ENCODE results near the gene COPS4. TPM values are rescaled to one million over a fixed set of nuclear protein-coding genes. Genes with fewer than 3 reads are reported as not detected.

The COPS4 gene
- total RNA-seq, 1 experiment from 2014 or later: 28.6 TPM

DNA sequence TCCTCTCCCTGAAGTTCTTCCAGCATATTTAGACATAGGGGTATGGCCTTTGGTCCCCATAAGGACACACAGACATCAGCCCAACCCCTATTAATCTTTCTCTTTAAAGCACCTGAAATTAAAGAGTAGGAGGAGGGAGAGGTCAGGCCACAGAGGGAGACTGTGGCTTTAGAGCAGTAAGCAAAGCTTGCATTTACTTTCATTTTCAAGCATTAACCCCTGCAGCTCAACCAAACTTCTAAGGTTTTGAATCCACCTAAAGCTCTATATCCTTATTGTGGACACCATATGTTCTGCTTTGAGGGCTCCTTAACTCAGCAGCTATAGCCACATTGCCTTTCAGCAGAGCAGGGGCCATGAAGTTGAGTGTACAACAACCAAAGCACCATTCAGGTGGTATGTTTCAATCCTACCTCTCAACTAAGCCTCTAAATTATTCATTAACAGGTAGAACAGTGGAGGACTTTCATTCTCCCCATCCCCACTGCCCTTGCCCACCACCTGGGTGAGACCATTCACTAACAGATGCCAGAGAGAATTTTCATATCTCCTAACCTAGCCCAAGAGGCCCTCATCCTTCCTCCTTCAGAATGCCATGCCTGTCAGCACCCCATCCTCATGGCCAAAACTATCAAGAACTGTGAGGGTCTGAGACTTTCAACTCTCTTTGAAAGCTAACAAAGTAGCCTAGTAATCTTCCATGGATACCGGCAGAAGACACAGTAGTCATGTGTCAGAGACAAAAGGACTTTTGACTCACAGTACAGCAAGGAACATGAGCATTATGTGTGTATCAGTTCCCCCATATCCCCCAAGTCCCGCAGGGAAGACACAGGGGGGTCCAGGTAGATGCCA is 45.2 kb upstream of the COPS4 start:
- Histone ChIP-seq H3K9me2 (ENCODE audit: insufficient read depth) (no peaks in the 10 kb centered on the region), H3K27ac (ENCODE audit: low read depth, low read length) (no peak overlapping the region), H4K20me1 (ENCODE audit: insufficient read depth) (no peaks in the 10 kb centered on the region), H3K4me2 (ENCODE audit: low read length) (no peak overlapping the region), H2AFZ (ENCODE audit: low read depth, low read length, poor library complexity, severe bottlenecking) (no peak overlapping the region), H3K79me2 (ENCODE audit: insufficient read depth, low read length) (peaks cover 69% of the 10 kb centered on the region), H3K4me3 (replicated peaks in 1 of 2; ENCODE audit: low read depth in 1 of 2, low read length in 2 of 2) (no peak overlapping the region), H3K27me3 (ENCODE audit: insufficient read depth, low read length) (no peaks in the 10 kb centered on the region), H3K4me1 (ENCODE audit: control insufficient read depth in 1 of 2, insufficient read depth in 2 of 2, low read length in 2 of 2) (peaks cover 3 to 10% of the 10 kb centered on the region in 2 experiments; a peak in 1 of 4 replicates), H3K9me3 (ENCODE audit: control insufficient read depth in 1 of 2, insufficient read depth in 1 of 2, low read depth in 1 of 2, low read length in 2 of 2) (no peaks in the 10 kb centered on the region), H3K36me3 (ENCODE audit: control insufficient read depth in 1 of 2, insufficient read depth in 2 of 2, low read length in 2 of 2) (no peaks in the 10 kb centered on the region), H3K9ac (ENCODE audit: low read length) (no peak overlapping the region)
- TF ChIP-seq, protein P1, sequence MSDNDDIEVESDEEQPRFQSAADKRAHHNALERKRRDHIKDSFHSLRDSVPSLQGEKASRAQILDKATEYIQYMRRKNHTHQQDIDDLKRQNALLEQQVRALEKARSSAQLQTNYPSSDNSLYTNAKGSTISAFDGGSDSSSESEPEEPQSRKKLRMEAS (IDR thresholded peaks at IDR 0.05): no peak
- TF ChIP-seq CBX3 (IDR thresholded peaks at IDR 0.05; ENCODE audit: low read depth): no peak
- BruUV-seq (replicated peaks): no TSS peak
- ChIA-PET RAD21 (ENCODE audit: low non-redundant PET in 1 of 2, low total read pairs in 2 of 2, uncharacterized antibody in 2 of 2, unreplicated experiment in 2 of 2) (interaction anchor here in 1 of 2 experiments (0.6 kb wide), 1 partner anchor 206 kb away, joined by 3 read pairs; no protein-coding TSS in a partner anchor), POLR2A (no interaction called here), CTCF (no interaction called here)
- intact Hi-C loops (cut with micrococcal nuclease): no loop called here
- DNase-seq (ENCODE audit: low read depth, low spot score): no peak
- ATAC-seq: no peak

DNA sequence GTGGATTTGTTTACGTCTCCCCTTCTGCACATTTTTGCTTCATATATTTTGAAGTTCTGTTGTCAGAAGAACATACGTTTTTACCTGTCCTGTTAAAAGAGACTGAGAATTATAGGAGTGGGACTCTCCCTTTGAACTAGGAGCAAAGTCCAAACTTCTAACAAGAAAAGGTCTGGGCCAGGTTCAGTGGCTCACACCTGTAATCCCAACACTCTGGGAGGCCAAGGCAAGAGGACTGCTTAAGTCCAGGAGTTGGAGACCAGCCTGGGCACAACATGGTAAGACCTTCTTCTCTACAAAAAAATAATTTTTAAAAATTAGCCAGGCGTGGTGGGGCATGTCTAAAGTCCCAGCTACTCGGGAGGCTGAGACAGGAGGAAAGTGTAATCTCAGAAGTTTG is 40.1 kb upstream of the COPS4 start:
- RAD21 ChIA-PET (ENCODE audit: low non-redundant PET in 1 of 2, low total read pairs in 2 of 2, uncharacterized antibody in 2 of 2, unreplicated experiment in 2 of 2): no interaction called here
- Histone ChIP-seq H3K36me3 (ENCODE audit: control insufficient read depth in 1 of 2, insufficient read depth in 2 of 2, low read length in 2 of 2) (no peaks in the 10 kb centered on the region), H3K9ac (ENCODE audit: low read length) (no peak overlapping the region), H3K4me2 (ENCODE audit: low read length) (no peak overlapping the region), H4K20me1 (ENCODE audit: insufficient read depth) (no peaks in the 10 kb centered on the region), H3K79me2 (ENCODE audit: insufficient read depth, low read length) (peaks cover 78% of the 10 kb centered on the region), H3K9me3 (ENCODE audit: control insufficient read depth in 1 of 2, insufficient read depth in 1 of 2, low read depth in 1 of 2, low read length in 2 of 2) (no peaks in the 10 kb centered on the region), H3K9me2 (ENCODE audit: insufficient read depth) (no peaks in the 10 kb centered on the region), H3K27me3 (ENCODE audit: insufficient read depth, low read length) (no peaks in the 10 kb centered on the region), H2AFZ (ENCODE audit: low read depth, low read length, poor library complexity, severe bottlenecking) (no peak overlapping the region), H3K27ac (ENCODE audit: low read depth, low read length) (no peak overlapping the region), H3K4me3 (replicated peaks in 1 of 2; ENCODE audit: low read depth in 1 of 2, low read length in 2 of 2) (no peak overlapping the region), H3K4me1 (ENCODE audit: control insufficient read depth in 1 of 2, insufficient read depth in 2 of 2, low read length in 2 of 2) (peaks cover 3 to 9% of the 10 kb centered on the region in 2 experiments; a peak in 1 of 4 replicates)
- POLR2A ChIA-PET: no interaction called here
- no TSS peak for BruUV-seq (replicated peaks)
- no peak for DNase-seq (ENCODE audit: low read depth, low spot score)
- intact Hi-C loops (cut with micrococcal nuclease): no loop called here
- ATAC-seq: no peak
- CTCF ChIA-PET: no interaction called here
- no peak for TF ChIP-seq POLR2A (IDR thresholded peaks at IDR 0.05; ENCODE audit: borderline replicate concordance, extremely low read depth, insufficient read depth, insufficient read length)
- TF ChIP-seq EZH2 (IDR thresholded peaks at IDR 0.05): no peak
- TF ChIP-seq SRF (IDR thresholded peaks at IDR 0.05; ENCODE audit: low read depth): no peak
- no peak for TF ChIP-seq RAD21 (IDR thresholded peaks at IDR 0.05; ENCODE audit: low read depth)
- no peak for TF ChIP-seq EGR1 (IDR thresholded peaks at IDR 0.05; ENCODE audit: low read depth)
- no peak for TF ChIP-seq CBX3 (IDR thresholded peaks at IDR 0.05; ENCODE audit: low read depth)
- no peak for TF ChIP-seq SP1 (IDR thresholded peaks at IDR 0.05; ENCODE audit: low read depth)
- no peak for TF ChIP-seq ELF1 (IDR thresholded peaks at IDR 0.05; ENCODE audit: borderline replicate concordance, low read depth)
- no peak for TF ChIP-seq POLR2AphosphoS5 (IDR thresholded peaks at IDR 0.05; ENCODE audit: low read depth, low read length)
- TF ChIP-seq ZFX (IDR thresholded peaks at IDR 0.05): no peak
- no peak for TF ChIP-seq SIN3A (IDR thresholded peaks at IDR 0.05; ENCODE audit: low read depth)
- TF ChIP-seq, protein P2, sequence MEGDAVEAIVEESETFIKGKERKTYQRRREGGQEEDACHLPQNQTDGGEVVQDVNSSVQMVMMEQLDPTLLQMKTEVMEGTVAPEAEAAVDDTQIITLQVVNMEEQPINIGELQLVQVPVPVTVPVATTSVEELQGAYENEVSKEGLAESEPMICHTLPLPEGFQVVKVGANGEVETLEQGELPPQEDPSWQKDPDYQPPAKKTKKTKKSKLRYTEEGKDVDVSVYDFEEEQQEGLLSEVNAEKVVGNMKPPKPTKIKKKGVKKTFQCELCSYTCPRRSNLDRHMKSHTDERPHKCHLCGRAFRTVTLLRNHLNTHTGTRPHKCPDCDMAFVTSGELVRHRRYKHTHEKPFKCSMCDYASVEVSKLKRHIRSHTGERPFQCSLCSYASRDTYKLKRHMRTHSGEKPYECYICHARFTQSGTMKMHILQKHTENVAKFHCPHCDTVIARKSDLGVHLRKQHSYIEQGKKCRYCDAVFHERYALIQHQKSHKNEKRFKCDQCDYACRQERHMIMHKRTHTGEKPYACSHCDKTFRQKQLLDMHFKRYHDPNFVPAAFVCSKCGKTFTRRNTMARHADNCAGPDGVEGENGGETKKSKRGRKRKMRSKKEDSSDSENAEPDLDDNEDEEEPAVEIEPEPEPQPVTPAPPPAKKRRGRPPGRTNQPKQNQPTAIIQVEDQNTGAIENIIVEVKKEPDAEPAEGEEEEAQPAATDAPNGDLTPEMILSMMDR (IDR thresholded peaks at IDR 0.05 in 2 of 3, conservative IDR thresholded peaks at IDR 0.05 in 1 of 3; ENCODE audit: borderline replicate concordance in 1 of 3, insufficient read depth in 1 of 3, low read depth in 2 of 3, low read length in 2 of 3): no peak
- TF ChIP-seq TCF7L2 (IDR thresholded peaks at IDR 0.05; ENCODE audit: borderline replicate concordance, extremely low read depth, insufficient read depth, insufficient read length): no peak
- no peak for TF ChIP-seq YY1 (IDR thresholded peaks at IDR 0.05; ENCODE audit: extremely low read depth, insufficient replicate concordance, low read depth, low read length)
